HEK293T (cell line): Measurements from ENCODE around the gene IVD.

Source experiments
- BHLHE40 ChIP-seq: fragments of 450-650 bp; IDR thresholded peaks from 2 replicates; pipeline ENCODE4 v1.6.1; 2016; ENCODE audit warnings: mild to moderate bottlenecking, moderate library complexity, borderline replicate concordance
- FOXK2 ChIP-seq: fragments of 450-650 bp; IDR thresholded peaks from 2 replicates; pipeline ENCODE4 v1.6.1; 2016; ENCODE audit warnings: mild to moderate bottlenecking
- FOXM1 ChIP-seq: fragments of 450-650 bp; IDR thresholded peaks from 2 replicates; pipeline ENCODE4 v1.6.1; 2017; ENCODE audit warnings: mild to moderate bottlenecking, borderline replicate concordance
- LEF1 ChIP-seq: fragments of 450-650 bp; IDR thresholded peaks from 2 replicates; pipeline ENCODE4 v1.6.1; 2017; ENCODE audit warnings: mild to moderate bottlenecking, borderline replicate concordance
- NFRKB ChIP-seq: fragments of 450-650 bp; IDR thresholded peaks from 2 replicates; pipeline ENCODE4 v1.6.1; 2016; ENCODE audit warnings: mild to moderate bottlenecking, moderate library complexity
- SP1 ChIP-seq: fragments of 450-650 bp; IDR thresholded peaks from 2 replicates; pipeline ENCODE4 v1.6.1; 2017

- TF ChIP-seq LEF1 (no peak), SP1 (no peak), NFRKB (no peak), BHLHE40 (no peak), FOXK2 (no peak), FOXM1 (no peak)
These were observed 36.7 kb upstream of the IVD start for GRCh38 chr15:40368719-40369473.
